Natural killer cell (primary cell): ENCODE data around the gene FXN. TPM values are rescaled to one million over a fixed set of nuclear protein-coding genes. Genes with fewer than 3 reads are reported as not detected.

Experiments used
- ATAC-seq, 3 donors: fragments of 150-1000 bp in 2 of 3; fragments of 200-7000 bp in 1 of 3; cut with Tn5 transposase; 1 replicate in 1 of 3; 2 replicates in 2 of 3; pipeline ENCODE4 v1.10.0; 2021; ENCODE audit warnings: mild to moderate bottlenecking in 2 of 3, moderate library complexity in 2 of 3
- DNase-seq, 2 donors: peaks; one replicate each; pipeline versions ENCODE4 v3.0.0 to v3.0.0-alpha.2; 2013 to 2021; ENCODE audit warnings: mixed read lengths in 1 of 2
- H3K27ac ChIP-seq: one replicate; pipeline ENCODE4 v1.5.1; 2013; ENCODE audit warnings: mild to moderate bottlenecking, low read length
- H3K27me3 ChIP-seq: one replicate; pipeline ENCODE4 v1.6.1; 2013; ENCODE audit warnings: low read length; ENCODE audit not compliant: control insufficient read depth, insufficient read depth
- H3K36me3 ChIP-seq: one replicate; pipeline ENCODE4 v1.6.1; 2013; ENCODE audit warnings: low read length; ENCODE audit not compliant: control insufficient read depth, insufficient read depth
- H3K4me1 ChIP-seq: one replicate; pipeline ENCODE4 v1.6.1; 2013; ENCODE audit warnings: low read length; ENCODE audit not compliant: control insufficient read depth, insufficient read depth
- H3K4me3 ChIP-seq: one replicate; pipeline ENCODE4 v1.5.1; 2013; ENCODE audit warnings: low read length
- H3K9me3 ChIP-seq: one replicate; pipeline ENCODE4 v1.6.1; 2013; ENCODE audit warnings: low read length; ENCODE audit not compliant: control insufficient read depth, insufficient read depth
- H3K27ac Mint-ChIP-seq, 2 donors: one replicate each; pipeline ENCODE4 v1.8.0; 2022; ENCODE audit warnings: mild to moderate bottlenecking in 2 of 2, mixed read lengths in 2 of 2, moderate library complexity in 1 of 2
- H3K27me3 Mint-ChIP-seq, 2 donors: one replicate each; pipeline ENCODE4 v1.8.0; 2022; ENCODE audit warnings: low read depth in 2 of 2, mixed read lengths in 2 of 2
- H3K36me3 Mint-ChIP-seq: one replicate; pipeline ENCODE4 v1.8.0; 2022; ENCODE audit warnings: mixed read lengths
- H3K4me1 Mint-ChIP-seq, 2 donors: one replicate each; pipeline ENCODE4 v1.8.0; 2022; ENCODE audit warnings: mixed read lengths in 2 of 2
- H3K4me3 Mint-ChIP-seq: one replicate; pipeline ENCODE4 v1.8.0; 2022; ENCODE audit warnings: mild to moderate bottlenecking, moderate library complexity, mixed read lengths
- H3K9me3 Mint-ChIP-seq, 2 donors: one replicate each; pipeline ENCODE4 v1.8.0; 2022; ENCODE audit warnings: mixed read lengths in 2 of 2
- CTCF ChIP-seq: fragments of 200-600 bp; IDR thresholded peaks from one replicate; pipeline ENCODE4 v1.8.0; 2022; ENCODE audit warnings: antibody characterized with exemption
- WGBS: methylation state at CpG from one replicate; pipeline ENCODE4 v1.1.7; 2013; ENCODE audit warnings: missing lambda C conversion rate; ENCODE audit not compliant: insufficient coverage; 5-methylcytosine and 5-hydroxymethylcytosine counted together
- intact Hi-C: fragments of 100-400 bp; cut with micrococcal nuclease; formaldehyde crosslinking; loops from one replicate; pipeline ENCODE4 v1.14.2; 2022
- total RNA-seq, 4 donors: library from RNA; stranded (reverse); fragments of 120-200 nt in 1 of 4; gene quantifications; one replicate each; pipeline versions ENCODE4 v1.2.3 to v1.2.4, GENCODE V29; 2013 to 2022

Gene FXN
- total RNA-seq, 3 donors from 2014 or later (not counting 1 experiment from before 2014, with no cell fraction given): 11.5 to 19.4 (median 18.9) TPM

GRCh38 chr9:69027355-69028097, 8.0 kb upstream of the FXN start:
- Mint-ChIP-seq H3K27ac (peak overlapping the region; percentile 32 to 37), H3K4me1 (peaks cover 36 to 38% of the 10 kb centered on the region in 2 donors), H3K4me3 (no peak overlapping the region), H3K9me3 (no peaks in the 10 kb centered on the region), H3K27me3 (no peaks in the 10 kb centered on the region), H3K36me3 (no peaks in the 10 kb centered on the region)
- Histone ChIP-seq H3K4me1 (peaks cover 19% of the 10 kb centered on the region), H3K9me3 (no peaks in the 10 kb centered on the region), H3K36me3 (no peaks in the 10 kb centered on the region), H3K27me3 (no peaks in the 10 kb centered on the region), H3K4me3 (no peak overlapping the region), H3K27ac (no peak overlapping the region)
- intact Hi-C loops: loop anchor here (1.0 kb wide), 1 partner anchor 443 kb away; no protein-coding TSS in a partner anchor
- DNase-seq: peak in 1 of 2 donors; percentile 79
- peak; percentile 85 to 91 (median 87) for ATAC-seq
- peak; percentile 87 for TF ChIP-seq CTCF
- WGBS: 65% methylated on average over 4 of the region's 5 CpGs

GRCh38 chr9:69028754-69029153, 6.8 kb upstream of the FXN start:
- H3K4me3 Mint-ChIP-seq: peak overlapping the region; percentile 64
- Histone ChIP-seq H3K27ac (peak overlapping the region; percentile 34), H3K27me3 (no peaks in the 10 kb centered on the region), H3K4me1 (peaks cover 19% of the 10 kb centered on the region), H3K9me3 (no peaks in the 10 kb centered on the region), H3K36me3 (no peaks in the 10 kb centered on the region), H3K4me3 (no peak overlapping the region)
- intact Hi-C loops: no loop called here
- no peaks in the 10 kb centered on the region for H3K27me3 Mint-ChIP-seq
- ATAC-seq (peak in 2 of 3 donors; percentile 43 to 70), DNase-seq (peak in 1 of 2 donors; percentile 61)
- WGBS: 18% methylated on average over 2 of the region's 2 CpGs
- H3K36me3 Mint-ChIP-seq: no peaks in the 10 kb centered on the region
- no peaks in the 10 kb centered on the region for H3K9me3 Mint-ChIP-seq
- H3K27ac Mint-ChIP-seq: peak overlapping the region; percentile 75 to 78
- peaks cover 31% of the 10 kb centered on the region in 2 donors for H3K4me1 Mint-ChIP-seq
- no peak for TF ChIP-seq CTCF

GRCh38 chr9:69029535-69029934, 6.0 kb upstream of the FXN start:
- Histone ChIP-seq H3K9me3 (no peaks in the 10 kb centered on the region), H3K4me1 (peaks cover 19% of the 10 kb centered on the region), H3K27ac (no peak overlapping the region), H3K27me3 (no peaks in the 10 kb centered on the region), H3K4me3 (no peak overlapping the region), H3K36me3 (no peaks in the 10 kb centered on the region)
- H3K9me3 Mint-ChIP-seq: no peaks in the 10 kb centered on the region
- peak overlapping the region; percentile 64 for H3K4me3 Mint-ChIP-seq
- no peaks in the 10 kb centered on the region for H3K27me3 Mint-ChIP-seq
- peaks cover 31% of the 10 kb centered on the region in 2 donors for H3K4me1 Mint-ChIP-seq
- no peak for TF ChIP-seq CTCF
- peak overlapping the region; percentile 75 to 78 for H3K27ac Mint-ChIP-seq
- intact Hi-C loops: no loop called here
- DNase-seq (no peak), ATAC-seq (no peak)
- no peaks in the 10 kb centered on the region for H3K36me3 Mint-ChIP-seq
